Spleen (tissue), 7 donors: ENCODE measurements around the gene CLRN3.

Experiments used
- CTCF ChIP-seq, 11 experiments: fragments of 200-600 bp in 7 of 11; fragments of 450-650 bp in 4 of 11; sonication (generic) in 4 of 11; IDR thresholded peaks in 8 of 11; conservative IDR thresholded peaks in 3 of 11; 1 replicate in 7 of 11; 2 replicates in 4 of 11; pipeline versions ENCODE4 v1.4.0 to v1.8.0; 2016 to 2021; ENCODE audit warnings: antibody characterized with exemption in 11 of 11, inconsistent platforms in 4 of 11, mild to moderate bottlenecking in 1 of 11
- POLR2AphosphoS5 ChIP-seq, 3 donors: sonication (generic); formaldehyde crosslinking; IDR thresholded peaks; one replicate each; pipeline ENCODE4 v1.5.1; 2017; ENCODE audit warnings: antibody characterized with exemption in 3 of 3
- donor health status: DM: no; HTN: no; CAD: no; lungs with moderate emphysema.
- donor health status: DM: no; HTN: no; CAD: no.
- donor health status: DM: no; HTN: no; CAD: no.

GRCh38 chr10:127894146-127894545 lies 1.4 kb upstream of the CLRN3 start:
- TF ChIP-seq CTCF (IDR thresholded peaks at IDR 0.05 in 8 of 11, conservative IDR thresholded peaks at IDR 0.05 in 3 of 11) (no peak), POLR2AphosphoS5 (IDR thresholded peaks at IDR 0.05) (no peak)
